IMR-90 (cell line): Measurements from ENCODE around the gene PLA2G3. TPM values are rescaled to one million over a fixed set of nuclear protein-coding genes. Genes with fewer than 3 reads are reported as not detected.

Source experiments
- ATAC-seq: fragments of 200-7000 bp; cut with Tn5 transposase; 2 replicates; pipeline ENCODE4 v1.9.1; 2020; ENCODE audit warnings: low read depth, mild to moderate bottlenecking, moderate library complexity
- BruUV-seq: library from RNA; stranded (reverse); fragments of 400-500 nt; replicated peaks from 2 replicates; lab custom pipeline; 2021; lab: Mats Ljungman, UMichigan
- CTCF ChIA-PET: fragments of 300-600 bp; formaldehyde crosslinking; extraction: SDS; loops from one replicate; lab custom pipeline; 2021; ENCODE audit warnings: antibody characterized with exemption; lab: Yijun Ruan, JAX
- POLR2A ChIA-PET: fragments of 300-600 bp; sonication (Branson Sonifier 250); formaldehyde crosslinking; loops from one replicate; lab custom pipeline; 2022; ENCODE audit warnings: antibody characterized with exemption; ENCODE audit not compliant: unreplicated experiment; lab: Charles Lee
- DNase-seq: peaks from one replicate; pipeline ENCODE4 v3.0.0; 2013
- H2AFZ ChIP-seq: replicated peaks from 2 replicates; pipeline ENCODE3; 2013; ENCODE audit warnings: low read length, mild to moderate bottlenecking; ENCODE audit not compliant: poor library complexity
- H2AK5ac ChIP-seq: 2 replicates; pipeline ENCODE4 v1.6.1; 2013; ENCODE audit warnings: low read depth, low read length, inconsistent platforms
- H2AK9ac ChIP-seq: replicated peaks from 2 replicates; pipeline ENCODE3; 2013; ENCODE audit warnings: mild to moderate bottlenecking, low read depth, low read length, moderate library complexity; ENCODE audit not compliant: poor library complexity
- H2BK120ac ChIP-seq: 2 replicates; pipeline ENCODE4 v1.6.1; 2013; ENCODE audit warnings: low read depth, low read length, inconsistent platforms
- H2BK15ac ChIP-seq: 3 replicates; pipeline ENCODE4 v1.6.1; 2013; ENCODE audit warnings: low read depth, low read length, inconsistent platforms
- H2BK20ac ChIP-seq: 2 replicates; pipeline ENCODE4 v1.6.1; 2013; ENCODE audit warnings: low read depth, mild to moderate bottlenecking, inconsistent platforms, low read length, moderate library complexity
- H2BK5ac ChIP-seq: 2 replicates; pipeline ENCODE4 v1.6.1; 2013; ENCODE audit warnings: mild to moderate bottlenecking, low read depth, low read length, inconsistent platforms; ENCODE audit not compliant: poor library complexity, severe bottlenecking
- H3K14ac ChIP-seq: replicated peaks from 2 replicates; pipeline ENCODE4 v1.6.1; 2013; ENCODE audit warnings: low read depth, low read length, inconsistent platforms
- H3K18ac ChIP-seq: 2 replicates; pipeline ENCODE4 v1.6.1; 2013; ENCODE audit warnings: low read depth, low read length, control low read depth
- H3K23ac ChIP-seq: 2 replicates; pipeline ENCODE4 v1.6.1; 2013; ENCODE audit warnings: low read depth, low read length, inconsistent platforms
- H3K27ac ChIP-seq: 2 replicates; pipeline ENCODE4 v1.5.1; 2013; ENCODE audit warnings: mild to moderate bottlenecking, control low read depth, low read length; ENCODE audit not compliant: insufficient read depth
- H3K27me3 ChIP-seq: 2 replicates; pipeline ENCODE4 v1.6.1; 2013; ENCODE audit warnings: low read length; ENCODE audit not compliant: control insufficient read depth, insufficient read depth
- H3K36me3 ChIP-seq: 2 replicates; pipeline ENCODE4 v1.6.1; 2013; ENCODE audit warnings: low read length, mixed read lengths; ENCODE audit not compliant: control insufficient read depth, insufficient read depth
- H3K4ac ChIP-seq: 2 replicates; pipeline ENCODE4 v1.6.1; 2013; ENCODE audit warnings: low read depth, low read length, inconsistent platforms
- H3K4me1 ChIP-seq: 2 replicates; pipeline ENCODE4 v1.6.1; 2013; ENCODE audit warnings: low read length, mixed read lengths; ENCODE audit not compliant: control insufficient read depth, insufficient read depth
- H3K4me2 ChIP-seq: 2 replicates; pipeline ENCODE4 v1.6.1; 2013; ENCODE audit warnings: low read depth, mild to moderate bottlenecking, control low read depth, low read length, moderate library complexity
- H3K4me3 ChIP-seq: 2 replicates; pipeline ENCODE4 v1.5.1; 2013; ENCODE audit warnings: low read depth, mild to moderate bottlenecking, control low read depth, low read length, moderate library complexity; ENCODE audit not compliant: insufficient read depth
- H3K56ac ChIP-seq: 2 replicates; pipeline ENCODE4 v1.6.1; 2013; ENCODE audit warnings: low read length, inconsistent platforms; ENCODE audit not compliant: insufficient read depth; ENCODE audit errors: extremely low read depth
- H3K79me1 ChIP-seq, 2 experiments: 2 replicates each; pipeline ENCODE4 v1.6.1; 2013; ENCODE audit warnings: low read length in 2 of 2, inconsistent platforms in 1 of 2, low read depth in 1 of 2
- H3K9ac ChIP-seq: 2 replicates; pipeline ENCODE4 v1.6.1; 2013; ENCODE audit warnings: low read depth, low read length, control low read depth
- H3K9me1 ChIP-seq: 2 replicates; pipeline ENCODE4 v1.6.1; 2013; ENCODE audit warnings: low read length, inconsistent platforms; ENCODE audit not compliant: insufficient read depth
- H3K9me3 ChIP-seq: 2 replicates; pipeline ENCODE4 v1.6.1; 2013; ENCODE audit warnings: low read length; ENCODE audit not compliant: control insufficient read depth, insufficient read depth
- H4K20me1 ChIP-seq: 2 replicates; pipeline ENCODE4 v1.6.1; 2013; ENCODE audit warnings: low read length, inconsistent platforms; ENCODE audit not compliant: insufficient read depth
- H4K5ac ChIP-seq: 2 replicates; pipeline ENCODE4 v1.6.1; 2013; ENCODE audit warnings: mild to moderate bottlenecking, low read depth, low read length, control low read depth
- H4K8ac ChIP-seq, 2 experiments: 2 replicates each; pipeline ENCODE4 v1.6.1; 2013; ENCODE audit warnings: low read depth in 2 of 2, low read length in 2 of 2, control low read depth in 1 of 2, inconsistent platforms in 1 of 2
- H4K91ac ChIP-seq: 2 replicates; pipeline ENCODE4 v1.6.1; 2013; ENCODE audit warnings: low read depth, low read length, inconsistent platforms; ENCODE audit not compliant: insufficient read depth
- WGBS, 2 experiments: methylation state at CpG; one replicate each; pipeline versions ENCODE4 v1.1.5 to v1.1.7; 2013; ENCODE audit warnings: missing lambda C conversion rate in 2 of 2; ENCODE audit not compliant: insufficient read length in 1 of 2; ENCODE audit errors: extremely low coverage in 2 of 2; 5-methylcytosine and 5-hydroxymethylcytosine counted together
- dilution Hi-C: fragments of 300-500 bp; cut with HindIII; formaldehyde crosslinking; loops from one replicate; pipeline ENCODE4 v1.14.3; 2018; ENCODE audit warnings: low sequenced_read_pairs; ENCODE audit not compliant: unreplicated experiment
- in situ Hi-C: fragments of 300-500 bp; cut with MboI; formaldehyde crosslinking; loops from 3 replicates; pipeline ENCODE4 v1.14.3; 2019; ENCODE audit warnings: low sequenced_read_pairs, inconsistent platforms, mixed read lengths
- intact Hi-C: fragments of 100-400 bp; cut with micrococcal nuclease; formaldehyde crosslinking; loops from 2 replicates; pipeline ENCODE4 v1.10.0; 2022
- polyA plus RNA-seq, 3 experiments: library from polyadenylated mRNA; depleted of rRNA; stranded (reverse); fragments of >200 nt; gene quantifications; 2 replicates each; pipeline ENCODE4 v1.2.3, GENCODE V29; 2012; ENCODE audit warnings: low replicate concordance in 1 of 3
- total RNA-seq: library from RNA; depleted of rRNA; stranded (reverse); fragments of >200 nt; gene quantifications from 2 replicates; pipeline ENCODE4 v1.2.3, GENCODE V29; 2012
- TF ChIP-seq, protein P1 (sequence below): fragments of 150-350 bp; IDR thresholded peaks from 2 replicates; pipeline ENCODE4 v1.6.1; 2016; ENCODE audit warnings: low read depth, mild to moderate bottlenecking, low read length, moderate library complexity, borderline replicate concordance

PLA2G3 gene
- total and polyA plus RNA-seq, 2 of the 4 experiments (the other 2 are of a cell fraction) = under 0.01 to 0.12 TPM

DNA sequence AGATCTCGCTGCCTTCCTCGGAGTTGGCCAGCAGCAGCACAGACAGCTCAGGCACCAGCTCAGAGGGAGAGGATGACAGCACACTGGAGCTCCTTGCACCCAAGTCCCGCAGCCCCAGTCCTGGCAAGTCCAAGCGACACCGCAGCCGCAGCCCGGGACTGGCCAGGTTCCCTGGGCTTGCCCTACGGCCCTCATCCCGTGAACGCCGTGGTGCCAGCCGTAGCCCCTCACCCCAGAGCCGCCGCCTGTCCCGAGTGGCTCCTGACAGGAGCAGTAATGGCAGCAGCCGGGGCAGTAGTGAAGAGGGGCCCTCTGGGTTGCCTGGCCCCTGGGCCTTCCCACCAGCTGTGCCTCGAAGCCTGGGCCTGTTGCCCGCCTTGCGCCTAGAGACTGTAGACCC is 6.4 kb downstream of the PLA2G3 start:
- Histone ChIP-seq H2BK5ac (no peak overlapping the region), H4K20me1 (no peaks in the 10 kb centered on the region), H4K5ac (no peak overlapping the region), H3K9me3 (no peaks in the 10 kb centered on the region), H2AK5ac (no peak overlapping the region), H3K4me2 (no peak overlapping the region), H3K56ac (no peak overlapping the region), H2BK15ac (no peak overlapping the region), H2BK120ac (no peak overlapping the region), H3K18ac (no peak overlapping the region), H3K9me1 (no peaks in the 10 kb centered on the region), H3K4me3 (no peak overlapping the region), H3K4ac (no peak overlapping the region), H3K79me1 (no peaks in the 10 kb centered on the region), H3K4me1 (no peaks in the 10 kb centered on the region), H3K27me3 (peaks cover 9% of the 10 kb centered on the region), H3K36me3 (no peaks in the 10 kb centered on the region), H2AK9ac (no peak overlapping the region), H4K91ac (no peak overlapping the region), H3K14ac (no peak overlapping the region), H4K8ac (no peak overlapping the region), H3K27ac (no peak overlapping the region), H3K9ac (no peak overlapping the region), H3K23ac (no peak overlapping the region), H2AFZ (no peak overlapping the region), H2BK20ac (no peak overlapping the region)
- ChIA-PET POLR2A (no interaction called here), CTCF (no interaction called here)
- intact Hi-C loops = no loop called here
- TF ChIP-seq, protein P1, sequence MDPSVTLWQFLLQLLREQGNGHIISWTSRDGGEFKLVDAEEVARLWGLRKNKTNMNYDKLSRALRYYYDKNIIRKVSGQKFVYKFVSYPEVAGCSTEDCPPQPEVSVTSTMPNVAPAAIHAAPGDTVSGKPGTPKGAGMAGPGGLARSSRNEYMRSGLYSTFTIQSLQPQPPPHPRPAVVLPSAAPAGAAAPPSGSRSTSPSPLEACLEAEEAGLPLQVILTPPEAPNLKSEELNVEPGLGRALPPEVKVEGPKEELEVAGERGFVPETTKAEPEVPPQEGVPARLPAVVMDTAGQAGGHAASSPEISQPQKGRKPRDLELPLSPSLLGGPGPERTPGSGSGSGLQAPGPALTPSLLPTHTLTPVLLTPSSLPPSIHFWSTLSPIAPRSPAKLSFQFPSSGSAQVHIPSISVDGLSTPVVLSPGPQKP = no peak
- in situ Hi-C loops = no loop called here
- no TSS peak for BruUV-seq
- dilution Hi-C loops = no loop called here
- ATAC-seq (no peak), DNase-seq (no peak)
- WGBS, 2 experiments = 89% methylated on average over 12 of the region's 19 CpGs; no CpG with 5 or more reads in 1 of the 2 experiments
